ENCODE results near the gene ZNF74. TPM values are rescaled to one million over a fixed set of nuclear protein-coding genes. Genes with fewer than 3 reads are reported as not detected.
"Not testable (repeated sequence)": the region's sequence is repeated elsewhere in the genome, so short reads cannot be mapped to it uniquely, and the experiment has no call there.

The ZNF74 gene
- total RNA-seq, 4 donors from 2014 or later: 3.0 to 6.9 (median 4.9) TPM

GRCh38 chr22:20390394-20390907, 3.5 kb upstream of the ZNF74 start:
- Histone ChIP-seq H3K27me3 (peaks cover 0 to 4% (median 4%) of the 10 kb centered on the region in 3 donors), H3K4me3 (no peak overlapping the region), H3K36me3 (no peaks in the 10 kb centered on the region), H3K27ac (no peak overlapping the region), H3K9me3 (no peaks in the 10 kb centered on the region), H3K4me1 (peaks cover 4 to 12% of the 10 kb centered on the region in 2 donors)
- ATAC-seq: no peak
- TF ChIP-seq POLR2A (IDR thresholded peaks at IDR 0.05) (no peak), CTCF (IDR thresholded peaks at IDR 0.05 in 4 of 5, conservative IDR thresholded peaks at IDR 0.05 in 1 of 5) (no peak)
- DNase-seq: no peak
- intact Hi-C loops (cut with DNase I; ENCODE audit: low total_unique reads): no loop called here
- in situ Hi-C loops (cut with MboI; ENCODE audit: low sequenced_read_pairs in 4 of 4): no loop called here

- intact Hi-C loops (cut with DNase I; ENCODE audit: low total_unique reads) (no loop called here), in situ Hi-C loops (cut with MboI; ENCODE audit: low sequenced_read_pairs in 4 of 4) (no loop called here)
- no peak for ATAC-seq
- Histone ChIP-seq H3K4me1 (peaks cover 4 to 12% of the 10 kb centered on the region in 2 donors), H3K4me3 (no peak overlapping the region), H3K27me3 (peaks cover 0 to 4% (median 3%) of the 10 kb centered on the region in 3 donors), H3K36me3 (no peaks in the 10 kb centered on the region), H3K9me3 (no peaks in the 10 kb centered on the region), H3K27ac (no peak overlapping the region)
- no peak for DNase-seq
- TF ChIP-seq POLR2A (IDR thresholded peaks at IDR 0.05) (no peak), CTCF (IDR thresholded peaks at IDR 0.05 in 4 of 5, conservative IDR thresholded peaks at IDR 0.05 in 1 of 5) (no peak)
Observed at GRCh38 chr22:20391222-20391621, 2.7 kb upstream of the ZNF74 start.

GRCh38 chr22:20392365-20392881, 1.5 kb upstream of the ZNF74 start:
- ATAC-seq; H3K27ac ChIP-seq; in situ Hi-C loops (cut with MboI; ENCODE audit: low sequenced_read_pairs in 4 of 4); DNase-seq; H3K9me3 ChIP-seq; H3K27me3 ChIP-seq; H3K4me3 ChIP-seq; H3K36me3 ChIP-seq; intact Hi-C loops (cut with DNase I; ENCODE audit: low total_unique reads): not testable (repeated sequence)
- peaks cover 6 to 12% of the 10 kb centered on the region in 2 donors for H3K4me1 ChIP-seq

GRCh38 chr22:20392983-20393704, 807 bp upstream of the ZNF74 start:
- intact Hi-C loops (cut with DNase I; ENCODE audit: low total_unique reads): no loop called here
- DNase-seq (no peak), ATAC-seq (no peak)
- Histone ChIP-seq H3K9me3 (no peaks in the 10 kb centered on the region), H3K27ac (peak overlapping the region; percentile 63 to 73 (median 70)), H3K4me1 (peaks cover 6 to 12% of the 10 kb centered on the region in 2 donors), H3K4me3 (peak overlapping the region; percentile 61 to 88 (median 72)), H3K27me3 (no peaks in the 10 kb centered on the region), H3K36me3 (no peaks in the 10 kb centered on the region)
- no peak for TF ChIP-seq POLR2A (IDR thresholded peaks at IDR 0.05)
- TF ChIP-seq CTCF (IDR thresholded peaks at IDR 0.05 in 4 of 5, conservative IDR thresholded peaks at IDR 0.05 in 1 of 5): no peak
- in situ Hi-C loops (cut with MboI; ENCODE audit: low sequenced_read_pairs in 4 of 4): no loop called here

- Histone ChIP-seq H3K36me3 (no peaks in the 10 kb centered on the region), H3K27me3 (no peaks in the 10 kb centered on the region), H3K4me3 (no peak overlapping the region), H3K4me1 (peaks cover 6 to 12% of the 10 kb centered on the region in 2 donors), H3K27ac (no peak overlapping the region), H3K9me3 (no peaks in the 10 kb centered on the region)
- no peak for ATAC-seq
- intact Hi-C loops (cut with DNase I; ENCODE audit: low total_unique reads) (no loop called here), in situ Hi-C loops (cut with MboI; ENCODE audit: low sequenced_read_pairs in 4 of 4) (no loop called here)
- no peak for DNase-seq
- TF ChIP-seq POLR2A (IDR thresholded peaks at IDR 0.05) (no peak), CTCF (IDR thresholded peaks at IDR 0.05 in 4 of 5, conservative IDR thresholded peaks at IDR 0.05 in 1 of 5) (no peak)
Observed at GRCh38 chr22:20395181-20395906, 1.4 kb downstream of the ZNF74 start.
